ENCODE results near the gene CRTC1.

Gene CRTC1

GRCh38 chr19:18682807-18683108 lies 722 bp upstream of the CRTC1 start:
- H3K27ac ChIP-seq, result peak overlapping the region; percentile 83
- TF ChIP-seq CTCF (conservative IDR thresholded peaks at IDR 0.05; ENCODE audit: low read depth), result no peak
- no peak for DNase-seq (ENCODE audit: low spot score)
- ChIA-PET POLR2A (ENCODE audit: low non-redundant PET) (no interaction called here), CTCF (interaction anchor here (0.6 kb wide), 3 partner anchors 51 to 466 kb away, joined by 3 to 4 read pairs (median 3); no protein-coding TSS in a partner anchor)

- POLR2A ChIA-PET (ENCODE audit: low non-redundant PET), result no interaction called here
Measured at GRCh38 chr19:18683958-18684641, 620 bp downstream of the CRTC1 start.

GRCh38 chr19:18684642-18684993 lies 1.1 kb downstream of the CRTC1 start:
- DNase-seq (ENCODE audit: low spot score), result no peak
- POLR2A ChIA-PET (ENCODE audit: low non-redundant PET), result no interaction called here
- H3K27ac ChIP-seq, result peak overlapping the region; percentile 83
- TF ChIP-seq CTCF (conservative IDR thresholded peaks at IDR 0.05; ENCODE audit: low read depth), result no peak
- CTCF ChIA-PET, result no interaction called here

More at GRCh38 chr19:18683958-18684641, 620 bp downstream of the CRTC1 start:
- no peak for DNase-seq (ENCODE audit: low spot score)
- TF ChIP-seq CTCF (conservative IDR thresholded peaks at IDR 0.05; ENCODE audit: low read depth), result no peak
- CTCF ChIA-PET, result no interaction called here
- H3K27ac ChIP-seq, result peak overlapping the region; percentile 83

- DNase-seq (ENCODE audit: low spot score), result no peak
- H3K27ac ChIP-seq, result no peak overlapping the region
- POLR2A ChIA-PET (ENCODE audit: low non-redundant PET), result no interaction called here
- CTCF ChIA-PET, result no interaction called here
- no peak for TF ChIP-seq CTCF (conservative IDR thresholded peaks at IDR 0.05; ENCODE audit: low read depth)
Measured at GRCh38 chr19:18685597-18686190, 2.2 kb downstream of the CRTC1 start.

- no peak for TF ChIP-seq CTCF (conservative IDR thresholded peaks at IDR 0.05; ENCODE audit: low read depth)
- no peak for DNase-seq (ENCODE audit: low spot score)
- ChIA-PET POLR2A (ENCODE audit: low non-redundant PET) (no interaction called here), CTCF (no interaction called here)
- H3K27ac ChIP-seq, result no peak overlapping the region
Measured at GRCh38 chr19:18687740-18688465, 4.4 kb downstream of the CRTC1 start.

- ChIA-PET CTCF (no interaction called here), POLR2A (ENCODE audit: low non-redundant PET) (no interaction called here)
- no peak for DNase-seq (ENCODE audit: low spot score)
- no peak for TF ChIP-seq CTCF (conservative IDR thresholded peaks at IDR 0.05; ENCODE audit: low read depth)
- no peak overlapping the region; the same call in 1 of the 2 replicates for H3K27ac ChIP-seq
Measured at GRCh38 chr19:18696023-18696422, 12.5 kb downstream of the CRTC1 start.
